Epithelial cell of esophagus (primary cell): ENCODE measurements around the gene PRDM15.

Experiments
- DNase-seq: peaks from one replicate; pipeline ENCODE4 v3.0.0; 2010; ENCODE audit warnings: low read depth
- H3K4me3 ChIP-seq: 2 replicates; pipeline ENCODE4 v1.5.1; 2011; ENCODE audit warnings: mild to moderate bottlenecking, low read length, control low read depth
- CTCF ChIP-seq: IDR thresholded peaks from 2 replicates; pipeline ENCODE4 v1.5.1; 2011; ENCODE audit warnings: low read depth, mild to moderate bottlenecking, low read length, control low read depth, inconsistent platforms; ENCODE audit not compliant: insufficient read depth; ENCODE audit errors: missing control alignments

The PRDM15 gene

GRCh38 chr21:41846033-41846317 lies 33.2 kb downstream of the PRDM15 start:
- DNase-seq = no peak
- TF ChIP-seq CTCF = no peak
- H3K4me3 ChIP-seq = no peak overlapping the region

- TF ChIP-seq CTCF = no peak
- DNase-seq = no peak
- no peak overlapping the region for H3K4me3 ChIP-seq
Measured at GRCh38 chr21:41845310-41846032, 33.7 kb downstream of the PRDM15 start.

GRCh38 chr21:41843584-41843983 lies 35.6 kb downstream of the PRDM15 start:
- no peak for TF ChIP-seq CTCF
- H3K4me3 ChIP-seq = no peak overlapping the region
- no peak for DNase-seq

- TF ChIP-seq CTCF = no peak
- DNase-seq = no peak
- H3K4me3 ChIP-seq = no peak overlapping the region
Measured at GRCh38 chr21:41840880-41841279, 38.3 kb downstream of the PRDM15 start.

GRCh38 chr21:41839387-41840000 lies 39.6 kb downstream of the PRDM15 start:
- DNase-seq = no peak
- no peak for TF ChIP-seq CTCF
- no peak overlapping the region for H3K4me3 ChIP-seq

- no peak overlapping the region for H3K4me3 ChIP-seq
- DNase-seq = no peak
- TF ChIP-seq CTCF = no peak
Measured at GRCh38 chr21:41837756-41838297, 41.3 kb downstream of the PRDM15 start.
